Embryonic facial prominence (tissue), 1 donor: ENCODE measurements around the gene SOST.
"Not testable (repeated sequence)": the region's sequence is repeated elsewhere in the genome, so short reads cannot be mapped to it uniquely, and the experiment has no call there.

Source experiments
- DNase-seq: peaks from one replicate; pipeline ENCODE4 v3.0.0-alpha.2; 2016; ENCODE audit errors: extremely low spot score

Gene SOST

GRCh38 chr17:43758497-43759174 is at the start of gene SOST:
TSS of gene SOST (minus strand) at chr17:43758791. CDS start at chr17:43758741, 50 bp downstream.
- no peak for DNase-seq

- DNase-seq, result no peak
Observed at GRCh38 chr17:43808076-43808475, 49.5 kb upstream of the SOST start.

DNA sequence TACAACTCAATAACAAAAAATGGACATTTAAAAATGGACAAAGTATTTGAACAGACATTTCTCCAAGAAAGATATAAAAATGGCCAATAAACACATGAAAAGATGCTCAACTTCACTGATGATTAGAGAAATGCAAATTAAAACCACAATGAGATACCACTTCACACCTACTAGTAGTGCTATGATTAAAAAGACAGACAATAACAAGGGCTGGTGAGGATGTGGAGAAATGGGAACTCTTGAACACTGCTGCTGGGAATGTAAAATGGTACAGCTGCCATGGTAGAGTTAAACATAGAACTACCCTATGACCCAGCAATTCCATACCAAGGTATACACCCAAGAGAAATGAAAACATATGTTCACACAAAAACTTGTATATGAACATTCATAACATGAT is 46.5 kb upstream of the SOST start:
- no peak for DNase-seq

GRCh38 chr17:43803758-43804157 is 45.2 kb upstream of the SOST start:
- no peak for DNase-seq

- DNase-seq, result no peak
Observed at GRCh38 chr17:43801844-43802243, 43.3 kb upstream of the SOST start.

DNA sequence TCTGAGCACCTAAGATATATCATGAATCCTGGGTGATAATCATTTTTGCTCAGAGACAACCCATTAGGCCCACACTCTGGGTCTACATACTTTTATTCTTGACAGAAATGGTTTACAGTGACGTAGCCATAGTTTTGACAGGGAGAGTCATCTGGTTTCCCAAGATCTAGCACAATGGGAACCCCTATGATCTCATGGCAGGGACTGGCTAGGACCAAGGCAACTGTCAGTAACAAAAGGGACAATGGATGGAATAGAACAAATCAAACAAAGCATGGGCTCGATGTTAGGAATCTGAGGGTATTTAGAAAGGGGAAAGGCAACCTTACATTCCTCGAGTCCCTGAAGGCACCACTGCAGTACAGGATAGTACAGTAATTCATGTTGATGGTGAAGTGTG is 42.1 kb upstream of the SOST start:
- no peak for DNase-seq

GRCh38 chr17:43799047-43799446 is 40.5 kb upstream of the SOST start:
- DNase-seq, result no peak

DNA sequence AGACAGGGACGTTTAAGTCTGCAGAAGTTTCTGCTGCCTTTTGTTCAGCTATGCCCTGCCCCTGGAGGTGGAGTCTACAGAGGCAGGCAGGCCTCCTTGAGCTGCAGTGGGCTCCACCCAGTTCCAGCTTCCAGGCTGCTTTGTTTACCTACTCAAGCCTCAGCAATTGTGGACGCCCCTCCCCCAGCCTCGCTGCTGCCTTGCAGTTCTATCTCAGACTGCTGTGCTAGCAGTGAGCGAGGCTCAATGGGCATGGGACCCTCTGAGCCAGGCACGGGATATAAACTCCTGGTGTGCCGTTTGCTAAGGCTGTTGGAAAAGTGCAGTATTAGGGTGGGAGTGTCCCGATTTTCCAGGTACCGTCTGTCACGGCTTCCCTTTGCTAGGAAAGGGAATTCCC is 39.4 kb upstream of the SOST start:
- DNase-seq, result not testable (repeated sequence)

DNA sequence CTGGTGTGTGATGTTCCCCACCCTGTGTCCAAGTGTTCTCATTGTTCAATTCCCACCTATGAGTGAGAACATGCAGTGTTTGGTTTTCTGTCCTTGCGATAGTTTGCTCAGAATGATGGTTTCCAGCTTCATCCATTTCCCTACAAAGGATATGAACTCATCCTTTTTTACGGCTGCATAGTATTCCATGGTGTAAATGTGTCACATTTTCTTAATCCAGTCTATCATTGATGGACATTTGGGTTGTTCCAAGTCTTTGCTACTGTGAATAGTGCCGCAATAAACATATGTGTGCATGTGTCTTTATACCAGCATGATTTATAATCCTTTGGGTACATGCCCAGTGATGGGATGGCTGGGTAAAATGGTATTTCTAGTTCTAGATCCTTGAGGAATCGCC is 34.1 kb upstream of the SOST start:
- not testable (repeated sequence) for DNase-seq

DNA sequence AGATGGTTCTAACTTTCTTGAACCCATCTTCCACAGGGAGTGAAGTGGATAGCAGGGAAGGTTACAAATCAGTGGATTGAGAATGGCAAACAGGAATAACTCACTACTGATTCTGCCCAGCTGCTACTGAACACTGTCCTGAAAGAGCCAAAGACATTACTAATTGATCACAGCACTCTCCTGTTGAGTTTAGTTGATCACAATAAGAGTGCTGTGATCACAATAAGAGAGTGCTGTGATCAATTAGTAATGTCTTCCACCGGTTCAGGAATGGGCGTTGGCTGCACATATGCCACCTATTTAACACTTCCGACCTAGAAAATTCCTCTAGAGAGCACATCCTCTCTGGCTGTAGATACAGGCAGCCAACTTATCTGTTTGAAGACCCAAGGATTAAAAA is 33.0 kb upstream of the SOST start:
- no peak for DNase-seq

DNA sequence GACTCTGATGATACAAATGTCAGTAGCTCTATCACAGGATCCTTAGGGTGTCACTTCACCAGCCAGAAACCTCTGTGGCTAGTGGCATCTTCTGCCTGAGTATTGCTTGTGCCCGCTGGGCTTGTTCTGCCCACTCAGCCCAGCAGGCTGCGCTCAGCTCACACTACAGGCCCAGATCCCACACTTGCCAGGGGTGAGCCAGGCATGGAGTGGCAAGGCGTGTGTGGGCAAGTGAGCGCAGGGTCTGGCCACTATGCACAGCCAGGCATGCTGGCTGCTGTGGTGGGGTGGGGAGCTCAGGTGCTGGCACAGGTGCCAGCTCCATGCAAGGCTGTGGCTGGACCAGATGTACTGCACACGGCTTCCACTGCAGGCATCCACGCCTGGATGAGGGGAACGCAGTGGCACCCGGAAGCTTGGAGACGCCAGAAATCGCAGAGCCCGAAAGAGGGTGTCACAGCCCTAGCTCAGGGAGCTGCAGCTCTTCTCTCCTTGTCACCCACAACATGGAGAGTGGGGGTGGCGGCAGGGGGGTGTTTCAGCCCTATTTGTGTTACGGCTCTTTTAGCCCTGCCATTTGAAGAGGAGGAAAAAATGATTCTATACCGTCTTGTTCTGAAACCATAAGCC is 31.8 kb upstream of the SOST start:
- DNase-seq, result no peak

GRCh38 chr17:43789482-43789881 is 30.9 kb upstream of the SOST start:
- no peak for DNase-seq

GRCh38 chr17:43788540-43788939 is 29.9 kb upstream of the SOST start:
- no peak for DNase-seq

DNA sequence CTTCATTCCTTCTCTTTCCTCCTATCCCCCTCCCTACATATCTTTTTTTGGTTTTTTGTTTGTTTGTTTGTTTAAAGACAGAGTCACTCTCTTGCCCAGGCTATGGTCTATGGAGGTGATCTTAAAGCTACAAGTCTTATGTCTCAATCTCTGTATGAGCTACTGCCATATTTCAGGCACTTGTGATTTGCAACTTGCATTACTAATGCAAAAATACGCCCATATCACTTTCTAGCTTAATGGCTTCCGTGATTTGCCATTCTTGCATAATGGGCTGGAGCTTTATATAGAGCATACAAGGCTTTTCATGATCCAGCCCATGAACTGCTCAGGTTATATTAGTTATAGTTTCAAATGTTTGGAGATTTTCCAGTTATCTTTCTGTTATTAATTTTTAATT is 29.1 kb upstream of the SOST start:
- no peak for DNase-seq

DNA sequence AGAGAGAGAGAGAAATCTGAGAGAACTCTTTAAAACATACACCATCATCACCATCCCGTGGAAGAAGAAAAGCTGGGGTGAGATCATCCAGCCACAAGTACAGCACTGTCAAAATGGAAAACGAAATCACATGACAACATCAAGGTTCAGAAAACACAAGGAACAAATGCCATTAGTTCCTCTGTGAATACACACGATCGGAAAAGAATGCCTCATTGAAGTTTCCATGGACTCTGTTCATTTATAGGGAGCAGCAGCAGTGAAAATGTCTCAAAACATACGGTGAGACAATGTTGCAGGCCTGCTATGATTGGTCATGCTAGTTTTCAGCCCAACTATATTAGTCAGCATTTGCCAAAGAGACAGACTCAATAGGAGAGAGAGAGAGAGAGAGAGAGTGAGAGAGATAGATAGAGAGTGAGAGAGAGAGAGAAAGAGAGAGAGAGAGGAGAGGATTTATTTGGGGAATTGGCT is 26.1 kb upstream of the SOST start:
- DNase-seq, result peak; percentile 33

- DNase-seq, result no peak
Observed at GRCh38 chr17:43784068-43784467, 25.5 kb upstream of the SOST start.

DNA sequence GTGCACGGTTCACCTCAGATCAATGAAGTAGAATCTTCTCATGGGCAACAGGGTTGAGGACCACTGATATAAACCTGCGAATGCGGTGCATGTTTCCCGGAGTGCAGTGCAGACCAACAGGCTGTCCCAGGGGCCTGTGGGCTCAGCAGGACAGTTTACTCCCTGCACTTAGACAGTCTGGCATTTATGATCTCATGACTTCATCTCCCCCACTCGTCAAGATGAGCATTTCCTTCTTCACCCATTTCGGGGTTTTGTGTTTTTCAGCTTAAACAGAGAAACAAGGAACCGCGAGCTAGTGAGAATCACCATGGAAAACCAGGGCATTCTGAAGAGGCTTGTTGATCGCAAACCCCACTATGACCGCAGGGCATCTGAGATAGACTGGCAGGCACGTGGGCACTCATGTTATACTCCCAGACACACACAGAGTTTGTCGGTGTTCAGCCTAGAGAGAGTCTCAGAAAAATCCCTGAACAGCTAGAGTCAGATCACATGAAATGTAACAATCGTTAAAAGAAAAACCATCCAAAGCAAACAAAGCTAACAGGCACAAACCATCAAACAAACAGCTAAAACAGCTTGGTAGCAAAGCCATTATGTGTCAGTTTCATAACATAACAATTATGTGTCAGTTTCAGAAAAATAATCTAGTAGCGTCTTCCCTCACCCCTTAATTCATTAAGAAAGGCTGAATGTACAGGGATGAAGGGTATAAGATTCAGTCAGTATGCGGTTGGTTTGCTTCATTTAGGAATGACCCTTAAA is 24.5 kb upstream of the SOST start:
- DNase-seq, result no peak

DNA sequence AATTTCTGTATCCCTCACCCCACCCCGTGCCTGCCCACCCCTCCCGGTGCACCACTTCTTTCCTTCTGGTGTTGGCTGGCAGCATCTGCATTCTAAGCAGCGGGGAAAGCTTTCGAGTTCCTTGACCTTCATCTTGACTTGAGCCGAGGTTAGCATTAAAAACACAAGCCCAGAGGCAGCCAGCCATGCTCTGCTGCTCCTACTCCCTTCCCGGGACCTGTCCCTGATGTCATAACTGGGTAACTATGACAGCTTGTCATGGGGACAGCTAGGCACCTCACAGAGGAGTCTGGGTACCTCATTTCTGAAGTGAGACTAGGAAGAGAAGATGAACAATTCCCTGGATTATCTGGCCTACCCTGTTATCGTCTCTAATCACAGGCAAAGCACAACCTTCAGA is 21.5 kb upstream of the SOST start, which contains the start of gene CFAP97D1:
CFAP97D1 (plus strand) TSS at position 301 of the 400 bp plus-strand sequence; CDS start at position 329, 28 bp downstream.
- no peak for DNase-seq

DNA sequence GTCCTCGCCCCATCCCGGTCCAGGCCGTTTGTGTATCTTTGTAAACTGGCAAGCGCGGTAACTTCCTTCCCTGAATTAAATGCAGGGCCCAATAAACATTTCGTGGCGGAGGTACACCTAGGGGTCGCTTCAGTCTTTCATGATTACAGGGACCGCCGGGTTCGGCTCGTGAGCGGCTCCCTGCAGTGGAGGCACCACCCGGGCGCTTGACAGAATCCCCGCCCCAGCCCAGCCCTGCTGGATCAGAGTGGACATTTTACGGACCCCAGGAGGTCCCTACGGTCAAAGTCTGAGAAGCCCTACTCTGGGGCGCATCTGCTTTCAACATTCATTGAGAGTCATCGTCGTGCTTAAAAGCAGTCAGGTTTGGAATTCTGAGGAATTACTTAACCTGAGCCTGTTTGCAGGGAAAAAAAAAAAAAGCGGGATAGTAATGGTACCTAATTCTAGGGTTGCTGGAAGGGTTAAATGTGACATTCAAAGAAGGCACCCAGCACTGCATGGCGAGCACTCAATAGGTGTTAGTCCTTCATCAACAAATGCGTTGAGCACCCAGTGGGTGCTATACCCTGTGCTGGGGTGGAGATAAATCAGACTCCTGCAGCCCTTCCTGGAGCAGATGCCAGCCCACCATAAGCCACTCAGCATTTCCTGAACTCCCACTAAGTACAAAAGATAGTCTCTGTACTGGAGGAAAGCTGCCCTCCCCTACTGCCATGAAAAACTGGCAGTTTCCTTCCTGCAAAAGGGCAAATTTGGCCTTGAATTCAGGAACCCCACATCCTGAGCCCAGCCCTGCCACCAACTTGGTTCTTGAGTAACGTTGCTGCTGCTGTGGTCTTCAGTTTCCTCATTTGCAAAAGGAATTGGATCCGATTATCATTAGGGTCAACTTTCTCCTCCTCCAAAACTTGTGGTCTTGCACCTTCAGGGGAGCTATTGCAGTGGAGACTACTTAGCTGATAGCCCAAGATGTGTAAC is 20.8 kb upstream of the SOST start:
- DNase-seq, result no peak

DNA sequence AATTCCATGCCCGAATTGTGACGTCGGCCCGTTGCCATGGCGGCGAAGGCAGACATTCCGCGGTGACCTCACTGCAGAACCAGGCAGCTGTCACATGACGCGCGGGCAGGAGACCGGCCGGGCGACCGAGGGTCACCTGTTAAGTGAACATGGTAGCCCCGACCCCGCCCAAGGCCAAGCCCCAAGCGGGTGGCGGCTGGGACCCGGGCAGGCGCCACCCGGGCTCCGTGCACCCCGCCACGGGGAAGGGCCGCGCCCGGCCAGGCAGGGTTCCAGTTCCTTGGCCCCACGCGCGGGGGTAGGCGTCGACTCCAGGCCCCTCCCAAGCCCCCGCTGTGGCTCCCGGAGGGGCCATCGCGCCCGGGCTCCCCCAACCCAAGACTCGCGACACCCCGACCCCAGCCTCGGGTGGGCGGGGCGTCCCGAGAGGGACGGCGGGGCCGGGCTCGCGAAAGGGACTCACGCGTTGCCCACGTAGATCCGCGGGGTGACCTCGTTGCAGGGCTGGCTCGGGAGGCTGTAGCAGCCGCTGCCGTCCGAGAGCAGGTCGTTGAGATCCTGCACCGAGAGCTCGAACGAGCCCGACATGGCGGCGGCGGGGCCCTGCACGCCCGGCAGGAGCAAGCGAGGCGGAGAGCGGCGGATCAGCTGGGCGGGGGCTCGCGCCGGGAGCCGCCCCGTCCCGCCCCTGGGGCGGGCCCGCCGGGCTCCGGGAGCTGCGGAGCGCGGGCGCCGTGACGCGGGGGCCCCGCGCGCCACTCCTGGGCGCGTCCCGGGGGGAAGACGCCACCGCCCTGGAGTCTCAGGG is 19.9 kb upstream of the SOST start, which contains the start of gene DUSP3:
DUSP3 (minus strand) TSS at position 641 of the 808 bp plus-strand sequence; CDS start at position 588, 53 bp downstream.
- peak; percentile 85 for DNase-seq
